ENCODE data around the gene PIGV. TPM values are rescaled to one million over a fixed set of nuclear protein-coding genes. Genes with fewer than 3 reads are reported as not detected.
"Not testable (repeated sequence)": the region's sequence is repeated elsewhere in the genome, so short reads cannot be mapped to it uniquely, and the experiment has no call there.

PIGV gene
- total RNA-seq, 1 donor from 2014 or later, result 15.2 TPM

GRCh38 chr1:26837665-26838064 lies 49.9 kb downstream of the PIGV start:
- DNase-seq; H3K27me3 Mint-ChIP-seq; H3K4me3 Mint-ChIP-seq; H3K27ac Mint-ChIP-seq; H3K9me3 Mint-ChIP-seq; intact Hi-C loops (cut with micrococcal nuclease): not testable (repeated sequence)
- Mint-ChIP-seq H3K4me1 (peaks cover 37% of the 10 kb centered on the region), H3K36me3 (ENCODE audit: low read depth) (peaks cover 70% of the 10 kb centered on the region)

DNA sequence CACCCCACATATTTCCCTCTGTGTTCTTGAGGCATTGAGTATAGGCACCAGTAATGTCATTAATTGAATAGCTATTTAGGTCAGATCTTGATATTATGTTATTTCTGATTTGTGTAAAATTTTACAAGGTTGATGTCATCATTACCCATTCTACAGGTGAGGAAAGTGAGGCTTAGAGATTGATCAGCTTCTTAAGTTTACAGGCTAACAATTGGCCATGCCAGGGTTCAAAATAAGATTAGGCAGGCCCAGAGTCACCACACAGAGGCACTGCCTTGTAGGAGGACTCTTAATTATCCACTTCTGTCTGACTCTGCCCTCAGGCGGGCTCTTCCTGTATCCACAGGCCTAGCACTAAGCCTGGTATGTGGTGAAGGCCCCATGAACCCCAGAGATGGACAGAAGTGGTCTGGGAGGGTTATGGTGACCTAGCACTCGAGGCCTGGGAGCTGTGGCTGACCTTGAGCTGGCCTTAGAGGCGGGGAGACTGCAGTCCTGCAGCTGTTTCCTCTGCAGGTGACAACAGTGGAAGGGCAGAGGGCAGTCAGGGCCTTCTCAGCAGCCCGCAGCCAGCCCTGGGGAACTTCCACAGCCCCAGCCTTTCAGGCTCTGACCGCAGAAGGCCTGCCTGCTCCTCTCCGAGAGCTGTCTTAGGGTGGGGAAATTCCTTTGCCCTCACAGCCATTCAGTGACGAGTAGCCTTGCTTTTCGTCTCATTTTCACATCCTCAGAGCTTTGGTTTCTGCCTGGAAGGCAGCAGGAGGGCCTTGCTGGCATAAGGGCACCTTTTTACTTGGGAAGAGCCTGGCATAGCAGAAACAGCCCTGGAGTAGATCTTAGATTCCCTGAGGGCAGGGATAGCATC lies 51.0 kb downstream of the PIGV start:
- Mint-ChIP-seq H3K27me3 (no peaks in the 10 kb centered on the region), H3K27ac (peak overlapping the region; percentile 70), H3K9me3 (no peaks in the 10 kb centered on the region), H3K4me3 (no peak overlapping the region), H3K4me1 (peaks cover 27% of the 10 kb centered on the region), H3K36me3 (ENCODE audit: low read depth) (peaks cover 65% of the 10 kb centered on the region)
- intact Hi-C loops (cut with micrococcal nuclease), result no loop called here
- peak; percentile 75 for DNase-seq

- DNase-seq, result no peak
- H3K36me3 Mint-ChIP-seq (ENCODE audit: low read depth), result peaks cover 65% of the 10 kb centered on the region
- no peak overlapping the region for H3K4me3 Mint-ChIP-seq
- peaks cover 21% of the 10 kb centered on the region for H3K4me1 Mint-ChIP-seq
- H3K27ac Mint-ChIP-seq, result peak overlapping the region; percentile 70
- no peaks in the 10 kb centered on the region for H3K9me3 Mint-ChIP-seq
- no peaks in the 10 kb centered on the region for H3K27me3 Mint-ChIP-seq
- intact Hi-C loops (cut with micrococcal nuclease), result no loop called here
These were observed 51.6 kb downstream of the PIGV start for GRCh38 chr1:26839339-26839722.

DNA sequence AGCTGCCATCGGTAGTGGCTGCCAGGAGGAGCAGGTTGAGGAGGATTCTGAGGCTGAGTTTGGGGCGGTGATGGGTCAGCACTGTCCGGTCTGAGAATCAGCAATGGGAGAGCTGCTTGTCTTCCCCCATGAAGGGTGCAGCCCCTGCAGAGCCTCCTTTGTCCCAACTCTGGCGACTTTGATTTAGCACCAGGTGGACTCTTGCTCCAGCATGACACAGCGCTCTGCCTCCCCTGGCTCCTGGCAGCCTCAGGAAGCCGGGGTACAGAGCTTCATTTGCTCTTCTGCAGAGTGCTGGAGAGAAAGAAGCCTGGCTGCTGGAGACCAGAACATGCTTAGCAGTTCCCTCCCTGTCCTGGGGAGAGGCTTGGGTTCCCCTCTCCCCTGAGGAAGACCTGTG lies 52.0 kb downstream of the PIGV start:
- H3K36me3 Mint-ChIP-seq (ENCODE audit: low read depth), result peaks cover 65% of the 10 kb centered on the region
- no peak overlapping the region for H3K4me3 Mint-ChIP-seq
- H3K27ac Mint-ChIP-seq, result no peak overlapping the region
- H3K9me3 Mint-ChIP-seq, result no peaks in the 10 kb centered on the region
- no peaks in the 10 kb centered on the region for H3K27me3 Mint-ChIP-seq
- no peak for DNase-seq
- peaks cover 20% of the 10 kb centered on the region for H3K4me1 Mint-ChIP-seq
- intact Hi-C loops (cut with micrococcal nuclease), result no loop called here

DNA sequence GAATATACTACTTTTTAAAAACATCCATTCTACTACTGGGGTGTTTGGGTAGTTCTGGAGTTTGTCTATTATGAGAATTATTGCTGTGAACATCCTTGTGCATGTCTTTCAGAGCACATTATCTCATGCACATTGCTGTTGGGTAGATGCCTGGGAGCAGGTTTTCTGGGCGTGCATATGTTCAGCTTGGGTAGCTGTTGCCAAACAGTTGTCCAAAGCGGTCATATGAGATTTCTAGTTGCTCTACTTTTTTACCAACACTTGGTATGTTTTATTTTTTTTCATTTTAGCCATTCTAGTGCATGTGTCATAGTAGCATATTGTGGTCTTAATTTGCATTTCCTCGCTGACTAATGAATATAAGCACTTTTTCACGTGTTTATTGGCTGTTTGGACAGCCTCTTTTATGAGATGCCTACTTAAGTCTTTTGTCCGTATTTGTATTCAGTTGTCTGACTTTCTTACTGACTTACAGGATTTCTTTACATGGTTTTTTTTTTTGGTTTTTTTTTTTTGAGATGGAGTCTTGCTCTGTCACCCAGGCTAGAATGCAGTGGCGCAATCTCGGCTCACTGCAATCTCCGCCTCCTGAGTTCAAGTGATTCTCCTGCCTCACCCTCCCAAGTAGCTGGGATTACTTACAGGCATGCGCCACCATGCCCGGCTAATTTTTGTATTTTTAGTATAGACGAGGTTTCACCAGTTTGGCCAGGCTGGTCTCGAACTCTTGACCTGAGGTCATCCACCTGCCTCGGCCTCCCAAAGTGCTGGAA lies 56.9 kb downstream of the PIGV start:
- intact Hi-C loops (cut with micrococcal nuclease), result no loop called here
- Mint-ChIP-seq H3K9me3 (no peaks in the 10 kb centered on the region), H3K4me3 (no peak overlapping the region), H3K27me3 (no peaks in the 10 kb centered on the region), H3K36me3 (ENCODE audit: low read depth) (peaks cover 50% of the 10 kb centered on the region), H3K27ac (no peak overlapping the region), H3K4me1 (peaks cover 7% of the 10 kb centered on the region)
- DNase-seq, result no peak

GRCh38 chr1:26847826-26848225 lies 60.1 kb downstream of the PIGV start:
- DNase-seq; H3K27me3 Mint-ChIP-seq; H3K4me3 Mint-ChIP-seq; H3K9me3 Mint-ChIP-seq; intact Hi-C loops (cut with micrococcal nuclease); H3K27ac Mint-ChIP-seq; H3K4me1 Mint-ChIP-seq: not testable (repeated sequence)
- peaks cover 63% of the 10 kb centered on the region for H3K36me3 Mint-ChIP-seq (ENCODE audit: low read depth)

Other genes with a start within 250 kb of the PIGV start
- 111 and 117 TPM in 2 replicates for gene ARID1A, start 91.9 kb upstream of the PIGV start, total RNA-seq
- 75.9 and 77.3 TPM in 2 replicates for gene ZDHHC18, start 38.7 kb downstream of the PIGV start, total RNA-seq
- 0.24 and 0.47 TPM in 2 replicates for gene SFN, start 75.2 kb downstream of the PIGV start, total RNA-seq
- gene GPN2, start 102.3 kb downstream of the PIGV start, total RNA-seq, result 41.8 and 47.1 TPM in 2 replicates
- 12.1 and 14.2 TPM in 2 replicates for gene GPATCH3, start 112.5 kb downstream of the PIGV start, total RNA-seq
- gene NR0B2, start 126.0 kb downstream of the PIGV start, total RNA-seq, result not detected in 2 replicates
- gene NUDC, start 133.8 kb downstream of the PIGV start, total RNA-seq, result 169 and 171 TPM in 2 replicates
- not detected in 2 replicates for gene KDF1, start 172.5 kb downstream of the PIGV start, total RNA-seq
- 1.3 and 2.2 TPM in 2 replicates for gene TRNP1, start 205.7 kb downstream of the PIGV start, total RNA-seq
- not detected in 2 replicates for gene TENT5B, start 224.9 kb downstream of the PIGV start, total RNA-seq

Measured in activated CD4-positive, alpha-beta T cell treated with anti-CD3 and anti-CD28 coated beads, Interleukin-2, amount 10 ng/mL, durations not matched to agents 24 days and 14 days (primary cell).